Measurements from ENCODE around the gene GREM2.

DNA sequence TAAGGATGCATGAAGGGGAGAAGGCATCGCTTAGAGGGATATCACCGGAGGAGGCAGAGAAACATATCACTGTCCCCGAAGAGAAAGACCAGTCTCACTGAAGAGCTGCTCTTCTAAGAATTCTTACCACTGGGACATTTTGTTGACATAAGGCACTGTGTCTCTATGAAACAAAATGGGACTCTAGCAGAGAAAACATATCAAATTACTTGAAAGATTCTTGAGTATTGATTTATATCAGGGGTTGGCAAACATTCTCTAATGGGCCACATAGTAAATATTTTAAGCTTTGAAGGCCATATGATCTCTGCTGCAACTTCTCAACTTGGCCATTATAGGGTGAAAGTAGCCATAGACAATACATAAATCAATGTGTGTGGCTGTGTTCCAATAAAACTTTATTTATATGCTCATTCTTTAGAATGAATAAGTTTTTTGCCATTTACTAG is 41.0 kb upstream of the GREM2 start:
- TF ChIP-seq POLR2A (IDR thresholded peaks at IDR 0.05) = no peak
- TF ChIP-seq, protein P1, sequence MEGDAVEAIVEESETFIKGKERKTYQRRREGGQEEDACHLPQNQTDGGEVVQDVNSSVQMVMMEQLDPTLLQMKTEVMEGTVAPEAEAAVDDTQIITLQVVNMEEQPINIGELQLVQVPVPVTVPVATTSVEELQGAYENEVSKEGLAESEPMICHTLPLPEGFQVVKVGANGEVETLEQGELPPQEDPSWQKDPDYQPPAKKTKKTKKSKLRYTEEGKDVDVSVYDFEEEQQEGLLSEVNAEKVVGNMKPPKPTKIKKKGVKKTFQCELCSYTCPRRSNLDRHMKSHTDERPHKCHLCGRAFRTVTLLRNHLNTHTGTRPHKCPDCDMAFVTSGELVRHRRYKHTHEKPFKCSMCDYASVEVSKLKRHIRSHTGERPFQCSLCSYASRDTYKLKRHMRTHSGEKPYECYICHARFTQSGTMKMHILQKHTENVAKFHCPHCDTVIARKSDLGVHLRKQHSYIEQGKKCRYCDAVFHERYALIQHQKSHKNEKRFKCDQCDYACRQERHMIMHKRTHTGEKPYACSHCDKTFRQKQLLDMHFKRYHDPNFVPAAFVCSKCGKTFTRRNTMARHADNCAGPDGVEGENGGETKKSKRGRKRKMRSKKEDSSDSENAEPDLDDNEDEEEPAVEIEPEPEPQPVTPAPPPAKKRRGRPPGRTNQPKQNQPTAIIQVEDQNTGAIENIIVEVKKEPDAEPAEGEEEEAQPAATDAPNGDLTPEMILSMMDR (IDR thresholded peaks at IDR 0.05) = no peak

Data from prostate gland (tissue), 2 donors.